Measurements from ENCODE around the gene ATP6V1G2.
"Not testable (repeated sequence)": the region's sequence is repeated elsewhere in the genome, so short reads cannot be mapped to it uniquely, and the experiment has no call there.

Gene ATP6V1G2

DNA sequence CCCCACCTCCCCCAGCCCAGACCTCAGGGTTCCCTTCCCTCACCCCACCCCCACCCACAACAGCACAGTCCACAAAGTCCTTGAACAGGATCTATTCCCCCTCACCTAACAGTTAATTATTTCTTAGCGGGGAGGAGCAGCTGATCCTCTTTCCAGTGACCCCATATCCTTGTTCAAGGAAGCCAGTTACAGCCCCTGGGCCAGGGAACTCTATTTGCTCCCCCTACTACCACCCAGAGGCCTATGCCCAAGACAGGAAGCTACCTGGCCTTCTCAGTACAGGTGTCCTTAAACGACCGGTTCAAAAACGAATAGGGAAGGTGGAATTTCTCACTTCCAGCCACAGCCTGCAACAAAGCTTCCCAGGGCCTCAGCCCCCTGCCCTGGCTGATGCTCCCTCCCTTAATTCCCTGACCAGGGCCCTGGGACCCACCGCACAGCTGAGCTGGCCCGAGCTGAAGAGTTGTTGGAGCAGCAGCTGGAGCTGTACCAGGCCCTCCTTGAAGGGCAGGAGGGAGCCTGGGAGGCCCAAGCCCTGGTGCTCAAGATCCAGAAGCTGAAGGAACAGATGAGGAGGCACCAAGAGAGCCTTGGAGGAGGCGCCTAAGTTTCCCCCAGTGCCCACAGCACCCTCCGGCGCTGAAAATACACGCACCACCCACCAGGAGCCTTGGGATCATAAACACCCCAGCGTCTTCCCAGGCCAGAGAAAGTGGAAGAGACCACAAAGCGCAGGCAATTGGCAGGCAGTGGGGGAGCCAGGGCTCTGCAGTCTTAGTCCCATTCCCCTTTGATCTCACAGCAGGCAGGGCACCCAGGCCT is 16.9 kb downstream of the ATP6V1G2 start:
- DNase-seq (ENCODE audit: low spot score): no peak

DNA sequence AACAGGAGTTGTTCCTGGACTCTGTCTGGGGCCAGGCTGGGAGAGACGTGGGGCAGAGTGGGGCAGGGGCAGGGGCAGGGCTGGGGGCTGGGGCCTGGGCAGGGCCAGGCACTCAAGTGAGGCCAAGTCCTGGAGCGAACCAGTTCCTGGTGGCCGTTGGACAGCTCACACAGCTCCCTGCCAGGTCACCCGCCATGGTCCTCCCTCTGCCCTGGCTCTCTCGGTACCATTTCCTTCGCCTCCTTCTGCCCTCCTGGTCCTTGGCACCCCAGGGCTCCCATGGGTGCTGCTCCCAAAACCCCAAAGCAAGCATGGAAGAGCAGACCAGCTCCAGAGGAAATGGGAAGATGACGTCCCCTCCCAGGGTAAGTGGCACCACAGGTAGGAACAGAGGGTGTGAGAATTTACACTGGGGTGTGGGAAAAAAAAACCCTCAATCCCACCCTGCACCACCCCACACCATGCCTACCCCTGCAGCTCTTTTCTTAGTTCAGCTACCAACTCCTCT is 17.5 kb downstream of the ATP6V1G2 start, which contains the start of gene MCCD1:
TSS of gene MCCD1 (plus strand) at position 142 of the 508 bp plus-strand sequence. CDS start at position 195, 53 bp downstream.
- no peak for DNase-seq (ENCODE audit: low spot score)

- no peak for DNase-seq (ENCODE audit: low spot score)
Measured at GRCh38 chr6:31528307-31528777, 18.1 kb downstream of the ATP6V1G2 start.

DNA sequence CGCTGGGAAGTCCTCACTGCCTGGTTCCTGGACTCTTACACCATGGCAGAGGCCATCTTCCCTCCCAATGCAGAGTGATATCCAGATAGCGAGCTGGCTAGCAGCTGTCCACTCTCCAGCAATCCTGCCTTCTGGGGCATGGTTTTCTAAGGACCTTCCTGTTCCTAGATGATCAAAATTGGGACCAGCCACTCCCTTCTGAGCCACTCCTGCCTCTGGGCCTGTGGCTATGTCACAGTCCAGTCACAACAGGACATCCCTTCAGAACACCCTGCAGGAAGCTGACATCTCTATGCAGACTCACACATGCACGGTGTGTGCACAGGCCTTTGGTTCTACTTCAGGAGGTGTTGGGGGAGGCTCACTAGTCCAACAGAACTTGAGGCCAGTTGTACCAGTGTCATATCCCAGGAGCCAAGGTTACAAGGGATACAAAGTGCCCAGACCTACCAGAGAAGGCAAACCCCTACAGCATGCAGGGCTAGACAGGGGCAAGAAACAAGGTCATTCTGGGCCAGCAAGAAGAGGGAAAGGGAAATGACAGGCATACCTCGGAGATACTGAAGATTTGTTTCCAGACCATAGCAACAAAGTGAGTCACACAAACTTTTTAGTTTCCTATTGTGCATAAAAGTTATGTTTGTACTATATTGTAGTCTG is 20.3 kb downstream of the ATP6V1G2 start:
- DNase-seq (ENCODE audit: low spot score): no peak

DNA sequence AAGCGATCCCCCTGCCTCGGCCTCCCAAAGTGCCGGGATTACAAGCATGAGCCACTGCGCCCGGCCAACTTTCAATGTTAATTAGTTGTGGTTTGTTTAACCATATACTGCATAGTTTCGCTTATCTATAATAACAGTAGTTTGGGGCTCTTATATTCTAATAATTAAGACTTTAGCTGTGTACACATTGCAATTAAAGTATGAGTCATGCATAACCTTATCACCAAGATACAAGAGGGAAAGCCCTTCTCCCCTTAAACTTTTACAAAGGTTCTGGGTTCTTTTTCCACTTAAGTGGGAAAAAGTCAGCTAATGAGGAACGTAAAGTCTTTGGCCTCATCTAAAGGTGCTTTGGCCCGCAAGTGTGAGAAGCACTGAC is 20.9 kb downstream of the ATP6V1G2 start:
- no peak for DNase-seq (ENCODE audit: low spot score)

GRCh38 chr6:31521835-31522234 is 24.6 kb downstream of the ATP6V1G2 start:
- no peak for DNase-seq (ENCODE audit: low spot score)

DNA sequence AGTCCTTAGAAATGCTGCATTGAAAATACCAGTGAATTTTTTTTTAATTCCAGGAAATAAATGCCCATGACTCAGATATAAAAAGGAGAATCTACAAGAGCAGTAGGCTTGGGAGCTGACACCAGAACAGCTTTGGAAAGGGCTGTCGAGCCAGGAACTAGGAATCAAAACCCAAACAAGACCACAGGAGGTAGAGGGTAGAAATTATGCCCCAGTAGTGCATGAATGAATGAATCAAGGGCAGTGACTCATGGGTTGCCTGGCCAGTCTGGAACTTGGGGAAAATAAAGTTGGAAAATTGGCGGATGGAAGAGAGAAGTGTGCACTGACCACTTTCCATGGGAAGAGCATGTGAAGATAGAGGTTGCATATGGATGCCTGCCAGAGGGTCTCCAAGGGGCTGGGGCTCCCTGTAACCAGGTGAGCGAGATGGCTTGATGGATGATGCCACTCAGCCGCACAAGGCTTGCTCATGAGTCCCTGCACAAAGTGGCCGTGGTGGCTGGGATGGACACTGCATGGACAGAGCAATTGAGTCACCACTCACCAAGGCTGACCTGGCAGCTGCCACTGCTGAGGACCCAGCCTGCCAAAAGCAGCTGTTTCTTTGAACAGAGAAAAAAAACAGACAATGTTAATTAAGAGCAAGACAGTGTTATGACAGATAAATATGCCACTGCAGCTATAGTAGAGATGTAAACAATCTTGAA is 32.8 kb downstream of the ATP6V1G2 start:
- DNase-seq (ENCODE audit: low spot score): no peak

GRCh38 chr6:31510007-31510406 is 36.4 kb downstream of the ATP6V1G2 start:
- DNase-seq (ENCODE audit: low spot score): no peak

DNA sequence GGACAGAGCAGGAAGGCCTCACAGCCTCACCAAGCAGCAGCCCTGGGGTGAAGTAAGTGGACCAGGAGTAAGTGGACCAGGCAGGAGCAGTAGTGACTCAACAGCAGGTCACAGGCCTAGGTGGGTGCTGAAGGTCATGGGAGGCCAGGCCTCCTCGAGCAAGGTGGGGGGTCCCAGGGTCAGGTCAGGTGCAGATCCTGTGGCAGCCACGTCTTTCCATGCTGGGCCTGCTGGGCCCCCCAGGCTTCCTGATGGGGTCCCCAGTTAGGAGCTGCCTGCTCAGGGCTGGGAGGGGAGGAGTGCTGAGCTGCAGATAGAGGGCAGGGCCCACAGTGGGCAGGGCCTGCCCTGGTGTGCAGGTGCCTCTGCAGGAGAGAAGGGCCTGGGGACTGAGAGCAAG is 37.4 kb downstream of the ATP6V1G2 start:
- DNase-seq (ENCODE audit: low spot score): not testable (repeated sequence)

GRCh38 chr6:31502586-31502985 is 43.8 kb downstream of the ATP6V1G2 start:
- DNase-seq (ENCODE audit: low spot score): no peak

- not testable (repeated sequence) for DNase-seq (ENCODE audit: low spot score)
Measured at GRCh38 chr6:31499648-31500047, 46.8 kb downstream of the ATP6V1G2 start.

GRCh38 chr6:31498748-31499147 is 47.7 kb downstream of the ATP6V1G2 start:
- no peak for DNase-seq (ENCODE audit: low spot score)

DNA sequence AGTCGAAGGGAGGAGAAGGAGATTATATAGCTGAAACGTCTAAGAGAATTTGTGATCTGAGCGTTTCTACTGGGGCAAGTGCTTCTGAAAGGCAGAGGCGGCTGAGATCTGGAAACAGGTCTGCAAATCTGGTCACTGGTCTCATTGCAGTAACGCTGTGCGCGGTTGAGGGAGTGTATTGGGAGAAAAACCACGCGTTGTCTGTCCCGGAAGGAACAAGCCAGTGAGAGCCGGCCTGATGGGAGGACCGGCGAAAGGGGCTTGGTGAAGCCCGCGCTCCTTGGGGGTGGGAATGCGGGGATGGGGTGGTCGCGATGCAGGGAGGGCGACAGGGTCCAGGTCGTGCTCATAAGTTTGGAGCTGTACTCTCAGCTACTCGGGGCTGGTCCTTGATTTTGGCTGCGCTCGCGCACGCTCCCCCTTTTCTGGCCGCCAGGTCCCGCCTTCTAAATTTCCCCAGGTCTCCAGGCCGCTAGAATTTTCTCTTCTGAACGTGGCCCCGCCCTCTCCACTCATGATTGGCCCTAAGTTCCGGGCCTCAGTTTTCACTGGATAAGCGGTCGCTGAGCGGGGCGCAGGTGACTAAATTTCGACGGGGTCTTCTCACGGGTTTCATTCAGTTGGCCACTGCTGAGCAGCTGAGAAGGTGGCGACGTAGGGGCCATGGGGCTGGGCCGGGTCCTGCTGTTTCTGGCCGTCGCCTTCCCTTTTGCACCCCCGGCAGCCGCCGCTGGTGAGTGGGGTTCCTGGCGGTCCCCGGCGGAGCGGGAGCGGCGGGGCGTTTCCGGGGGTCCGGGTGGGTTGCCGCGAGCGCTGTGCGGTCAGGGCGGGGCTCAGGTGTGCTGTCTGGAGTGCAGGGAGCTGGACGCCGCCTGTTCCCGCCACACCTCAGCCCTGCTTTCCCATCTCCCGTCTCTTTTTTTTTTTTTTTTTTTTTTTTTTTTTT is 48.6 kb downstream of the ATP6V1G2 start, which contains the start of gene MICB:
TSS of gene MICB (plus strand) at position 615 of the 946 bp plus-strand sequence. CDS start at position 664, 49 bp downstream.
- DNase-seq (ENCODE audit: low spot score): peak; percentile 74

GRCh38 chr6:31496826-31497225 is 49.6 kb downstream of the ATP6V1G2 start:
- not testable (repeated sequence) for DNase-seq (ENCODE audit: low spot score)

- no peak for DNase-seq (ENCODE audit: low spot score)
Measured at GRCh38 chr6:31495580-31495979, 50.8 kb downstream of the ATP6V1G2 start.

Data from COLO829 (cell line).